ENCODE results near the gene HTR3A.

- TF ChIP-seq CTCF (IDR thresholded peaks at IDR 0.05) (peak in 1 of 3 experiments; percentile 3), EP300 (IDR thresholded peaks at IDR 0.05) (no peak), POLR2AphosphoS5 (IDR thresholded peaks at IDR 0.05) (no peak), POLR2A (IDR thresholded peaks at IDR 0.05; ENCODE audit: low read depth) (no peak)
Observed at GRCh38 chr11:114027926-114028325, 53.0 kb downstream of the HTR3A start.

Data from esophagus muscularis mucosa (tissue), 4 donors.